Thoracic aorta (tissue), 2 donors: ENCODE data around the gene POMT2. TPM values are rescaled to one million over a fixed set of nuclear protein-coding genes. Genes with fewer than 3 reads are reported as not detected.

ENCODE experiments used
- ATAC-seq: fragments of 150-250 bp; one replicate; pipeline ENCODE4 v1.8.0; 2017; ENCODE audit warnings: low read depth; ENCODE audit not compliant: insufficient number of reproducible peaks, low FRiP score
- DNase-seq: peaks from one replicate; pipeline ENCODE4 v3.0.0-alpha.2; 2020; ENCODE audit warnings: low spot score
- H3K27ac ChIP-seq, 2 donors: fragments of 200-600 bp; sonication (generic); 1 replicate in 1 of 2; 2 replicates in 1 of 2; pipeline ENCODE4 v1.5.1; 2016; ENCODE audit warnings: mild to moderate bottlenecking in 2 of 2, moderate library complexity in 2 of 2
- H3K27me3 ChIP-seq: fragments of 200-600 bp; sonication (generic); replicated peaks from 2 replicates; pipeline ENCODE4 v1.6.0; 2016; ENCODE audit warnings: mild to moderate bottlenecking; ENCODE audit not compliant: insufficient read depth
- H3K36me3 ChIP-seq: fragments of 200-600 bp; sonication (generic); one replicate; pipeline ENCODE4 v1.5.1; 2016
- H3K4me1 ChIP-seq, 2 donors: fragments of 200-600 bp; sonication (generic); 1 replicate in 1 of 2; 2 replicates in 1 of 2; pipeline versions ENCODE4 v1.5.1 to v1.6.0; 2016; ENCODE audit warnings: low read depth in 2 of 2, mild to moderate bottlenecking in 1 of 2; ENCODE audit not compliant: control insufficient read depth in 1 of 2
- H3K4me3 ChIP-seq: fragments of 200-600 bp; sonication (generic); 2 replicates; pipeline ENCODE4 v1.5.1; 2016; ENCODE audit warnings: mild to moderate bottlenecking
- H3K9me3 ChIP-seq: fragments of 200-600 bp; sonication (generic); 2 replicates; pipeline ENCODE4 v1.5.1; 2016
- CTCF ChIP-seq: fragments of 200-600 bp; sonication (generic); IDR thresholded peaks from one replicate; pipeline ENCODE4 v1.5.1; 2019; ENCODE audit warnings: antibody characterized with exemption
- total RNA-seq, 2 donors: library from RNA; depleted of rRNA; stranded (reverse); fragments of >200 nt; gene quantifications; one replicate each; pipeline versions ENCODE4 v1.1.0 to v1.2.3, GENCODE V29; 2016

Gene POMT2
- total RNA-seq, 2 donors from 2014 or later: 15.8 to 25.0 TPM

GRCh38 chr14:77314539-77315457 lies 5.9 kb downstream of the POMT2 start:
- Histone ChIP-seq H3K27me3 (no peaks in the 10 kb centered on the region), H3K9me3 (no peaks in the 10 kb centered on the region), H3K4me1 (peaks cover 2 to 7% of the 10 kb centered on the region in 2 donors), H3K36me3 (no peaks in the 10 kb centered on the region), H3K27ac (no peak overlapping the region), H3K4me3 (no peak overlapping the region)
- no peak for TF ChIP-seq CTCF
- DNase-seq (no peak), ATAC-seq (no peak)

GRCh38 chr14:77314043-77314442 lies 6.6 kb downstream of the POMT2 start:
- no peak overlapping the region for H3K27ac ChIP-seq
- H3K36me3 ChIP-seq: no peaks in the 10 kb centered on the region
- no peak overlapping the region for H3K4me3 ChIP-seq
- H3K9me3 ChIP-seq: no peaks in the 10 kb centered on the region
- ATAC-seq (no peak), DNase-seq (no peak)
- no peak for TF ChIP-seq CTCF
- no peaks in the 10 kb centered on the region for H3K4me1 ChIP-seq
- no peaks in the 10 kb centered on the region for H3K27me3 ChIP-seq

GRCh38 chr14:77313371-77313770 lies 7.3 kb downstream of the POMT2 start:
- H3K4me1 ChIP-seq: no peaks in the 10 kb centered on the region
- no peak overlapping the region for H3K4me3 ChIP-seq
- no peaks in the 10 kb centered on the region for H3K36me3 ChIP-seq

GRCh38 chr14:77311217-77311616 lies 9.5 kb downstream of the POMT2 start:
- no peak overlapping the region for H3K4me3 ChIP-seq
- DNase-seq: no peak
- no peaks in the 10 kb centered on the region for H3K36me3 ChIP-seq
- no peaks in the 10 kb centered on the region for H3K27me3 ChIP-seq
- no peak for ATAC-seq
- peaks cover 5 to 16% of the 10 kb centered on the region in 2 donors for H3K4me1 ChIP-seq
- no peak for TF ChIP-seq CTCF
- H3K9me3 ChIP-seq: no peaks in the 10 kb centered on the region
- H3K27ac ChIP-seq: no peak overlapping the region

More at GRCh38 chr14:77313371-77313770, 7.3 kb downstream of the POMT2 start:
- H3K27me3 ChIP-seq: no peaks in the 10 kb centered on the region
- ATAC-seq (no peak), DNase-seq (no peak)
- no peak overlapping the region for H3K27ac ChIP-seq
- TF ChIP-seq CTCF: no peak
- H3K9me3 ChIP-seq: no peaks in the 10 kb centered on the region

DNA sequence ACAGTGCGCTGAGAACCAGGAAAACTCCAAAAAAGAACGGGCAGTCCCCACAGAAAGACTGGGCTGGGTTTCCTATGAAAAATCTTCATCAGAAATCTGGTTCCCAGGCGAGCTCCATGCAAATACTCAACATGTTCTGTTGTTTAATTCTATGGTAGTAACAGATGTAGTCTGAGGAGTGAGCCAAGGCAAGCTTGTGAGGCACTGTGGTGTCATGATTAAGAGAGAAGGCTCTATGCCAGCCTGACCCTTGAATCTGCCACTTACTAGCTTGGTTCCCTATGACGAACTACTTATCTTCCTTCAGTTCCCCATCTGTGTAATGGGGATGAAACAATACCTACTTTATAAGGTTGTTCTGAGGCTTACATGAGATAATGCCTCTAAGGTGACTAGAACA lies 10.7 kb downstream of the POMT2 start:
- peaks cover 5 to 16% of the 10 kb centered on the region in 2 donors for H3K4me1 ChIP-seq
- H3K27ac ChIP-seq: no peak overlapping the region

More for the DNA sequence above, 10.7 kb downstream of the POMT2 start:
- Histone ChIP-seq H3K27me3 (no peaks in the 10 kb centered on the region), H3K9me3 (no peaks in the 10 kb centered on the region), H3K4me3 (no peak overlapping the region), H3K36me3 (no peaks in the 10 kb centered on the region)
- ATAC-seq (no peak), DNase-seq (no peak)
- TF ChIP-seq CTCF: no peak
